ENCODE measurements around the gene ACOT11. TPM values are rescaled to one million over a fixed set of nuclear protein-coding genes. Genes with fewer than 3 reads are reported as not detected.
"Not testable (repeated sequence)": the region's sequence is repeated elsewhere in the genome, so short reads cannot be mapped to it uniquely, and the experiment has no call there.

Gene ACOT11
- total and polyA plus RNA-seq, 7 experiments from 2014 or later = 0.06 to 2.3 (median 0.87) TPM; not detected in 1

- intact Hi-C loops (cut with micrococcal nuclease) = loop anchor here in 1 of 2 donors (5.0 kb wide), 1 partner anchor 430 kb away; no protein-coding TSS in a partner anchor
- Mint-ChIP-seq H3K27ac (no peak overlapping the region), H3K9me3 (no peaks in the 10 kb centered on the region), H3K27me3 (peaks cover 23 to 50% (median 29%) of the 10 kb centered on the region in 5 donors), H3K4me1 (peaks cover 4 to 11% (median 8%) of the 10 kb centered on the region in 7 donors), H3K4me3 (no peak overlapping the region), H3K36me3 (no peaks in the 10 kb centered on the region)
- POLR2A ChIA-PET = no interaction called here
- H3K4me3 ChIP-seq (ENCODE audit: low read length) = no peak overlapping the region
- H3K9me3 ChIP-seq (ENCODE audit: control insufficient read depth in 2 of 3, low read length in 3 of 3) = no peaks in the 10 kb centered on the region
- no peaks in the 10 kb centered on the region for H3K36me3 ChIP-seq (ENCODE audit: control insufficient read depth in 2 of 3, insufficient read depth in 3 of 3, low read length in 3 of 3)
- peaks cover 0 to 9% of the 10 kb centered on the region in 2 donors for H3K4me1 ChIP-seq (ENCODE audit: control insufficient read depth in 2 of 2, insufficient read depth in 2 of 2, low read length in 2 of 2)
- DNase-seq (no peak), ATAC-seq (no peak)
- H3K27me3 ChIP-seq (ENCODE audit: control insufficient read depth in 2 of 2, insufficient read depth in 2 of 2, low read length in 2 of 2) = peaks cover 0 to 7% of the 10 kb centered on the region in 2 donors
- CTCF ChIA-PET = no interaction called here
- H3K27ac ChIP-seq (ENCODE audit: low read depth, low read length) = no peak overlapping the region
Observed at GRCh38 chr1:54501849-54502248, 46.2 kb upstream of the ACOT11 start.

- ATAC-seq (no peak), DNase-seq (no peak)
- Histone ChIP-seq H3K4me1 (ENCODE audit: control insufficient read depth in 2 of 2, insufficient read depth in 2 of 2, low read length in 2 of 2) (peaks cover 0 to 9% of the 10 kb centered on the region in 2 donors), H3K36me3 (ENCODE audit: control insufficient read depth in 2 of 3, insufficient read depth in 3 of 3, low read length in 3 of 3) (no peaks in the 10 kb centered on the region), H3K27me3 (ENCODE audit: control insufficient read depth in 2 of 2, insufficient read depth in 2 of 2, low read length in 2 of 2) (peaks cover 0 to 7% of the 10 kb centered on the region in 2 donors), H3K4me3 (ENCODE audit: low read length) (no peak overlapping the region), H3K27ac (ENCODE audit: low read depth, low read length) (no peak overlapping the region), H3K9me3 (ENCODE audit: control insufficient read depth in 2 of 3, low read length in 3 of 3) (no peaks in the 10 kb centered on the region)
- H3K27me3 Mint-ChIP-seq = peaks cover 20 to 45% (median 28%) of the 10 kb centered on the region in 5 donors
- POLR2A ChIA-PET = no interaction called here
- no peak overlapping the region for H3K4me3 Mint-ChIP-seq
- no peaks in the 10 kb centered on the region for H3K9me3 Mint-ChIP-seq
- H3K4me1 Mint-ChIP-seq = peaks cover 4 to 11% (median 8%) of the 10 kb centered on the region in 7 donors
- intact Hi-C loops (cut with micrococcal nuclease) = loop anchor here in 1 of 2 donors (5.0 kb wide), 1 partner anchor 430 kb away; no protein-coding TSS in a partner anchor
- CTCF ChIA-PET = no interaction called here
- H3K36me3 Mint-ChIP-seq = no peaks in the 10 kb centered on the region
- H3K27ac Mint-ChIP-seq = no peak overlapping the region
Observed at GRCh38 chr1:54502342-54502741, 45.7 kb upstream of the ACOT11 start.

GRCh38 chr1:54506594-54506993 is 41.4 kb upstream of the ACOT11 start:
- CTCF ChIA-PET = interaction anchor here (0.6 kb wide), 1 partner anchor 287 kb away, joined by 3 read pairs; no protein-coding TSS in a partner anchor
- peaks cover 6 to 16% (median 12%) of the 10 kb centered on the region in 5 donors for H3K27me3 Mint-ChIP-seq
- Histone ChIP-seq H3K4me1 (ENCODE audit: control insufficient read depth in 2 of 2, insufficient read depth in 2 of 2, low read length in 2 of 2) (no peaks in the 10 kb centered on the region), H3K36me3 (ENCODE audit: control insufficient read depth in 2 of 3, insufficient read depth in 3 of 3, low read length in 3 of 3) (no peaks in the 10 kb centered on the region), H3K27me3 (ENCODE audit: control insufficient read depth in 2 of 2, insufficient read depth in 2 of 2, low read length in 2 of 2) (no peaks in the 10 kb centered on the region), H3K4me3 (ENCODE audit: low read length) (no peak overlapping the region), H3K27ac (ENCODE audit: low read depth, low read length) (no peak overlapping the region), H3K9me3 (ENCODE audit: control insufficient read depth in 2 of 3, low read length in 3 of 3) (no peaks in the 10 kb centered on the region)
- intact Hi-C loops (cut with micrococcal nuclease) = no loop called here
- DNase-seq (no peak), ATAC-seq (no peak)
- H3K36me3 Mint-ChIP-seq = no peaks in the 10 kb centered on the region
- POLR2A ChIA-PET = no interaction called here
- no peaks in the 10 kb centered on the region for H3K9me3 Mint-ChIP-seq
- no peaks in the 10 kb centered on the region for H3K4me1 Mint-ChIP-seq
- peak overlapping the region in 1 of 9 donors; percentile 34 for H3K27ac Mint-ChIP-seq
- no peak overlapping the region for H3K4me3 Mint-ChIP-seq

GRCh38 chr1:54507033-54507870 is 40.8 kb upstream of the ACOT11 start:
- Mint-ChIP-seq H3K4me3 (no peak overlapping the region), H3K27me3 (peaks cover under 1 to 11% (median 6%) of the 10 kb centered on the region in 5 donors), H3K9me3 (no peaks in the 10 kb centered on the region), H3K4me1 (no peaks in the 10 kb centered on the region), H3K36me3 (no peaks in the 10 kb centered on the region), H3K27ac (peak overlapping the region in 2 of 9 donors; percentile 34 to 81)
- ATAC-seq (no peak), DNase-seq (no peak)
- intact Hi-C loops (cut with micrococcal nuclease) = no loop called here
- H3K27ac ChIP-seq (ENCODE audit: low read depth, low read length) = no peak overlapping the region
- POLR2A ChIA-PET = no interaction called here
- no peaks in the 10 kb centered on the region for H3K9me3 ChIP-seq (ENCODE audit: control insufficient read depth in 2 of 3, low read length in 3 of 3)
- H3K4me1 ChIP-seq (ENCODE audit: control insufficient read depth in 2 of 2, insufficient read depth in 2 of 2, low read length in 2 of 2) = no peaks in the 10 kb centered on the region
- no peaks in the 10 kb centered on the region for H3K27me3 ChIP-seq (ENCODE audit: control insufficient read depth in 2 of 2, insufficient read depth in 2 of 2, low read length in 2 of 2)
- CTCF ChIA-PET = no interaction called here
- H3K36me3 ChIP-seq (ENCODE audit: control insufficient read depth in 2 of 3, insufficient read depth in 3 of 3, low read length in 3 of 3) = no peaks in the 10 kb centered on the region
- H3K4me3 ChIP-seq (ENCODE audit: low read length) = no peak overlapping the region

GRCh38 chr1:54510715-54511270 is 37.2 kb upstream of the ACOT11 start:
- intact Hi-C loops (cut with micrococcal nuclease) = no loop called here
- ChIA-PET POLR2A (no interaction called here), CTCF (no interaction called here)
- no peak overlapping the region for H3K27ac ChIP-seq (ENCODE audit: low read depth, low read length)
- no peaks in the 10 kb centered on the region for H3K9me3 ChIP-seq (ENCODE audit: control insufficient read depth in 2 of 3, low read length in 3 of 3)
- Mint-ChIP-seq H3K4me3 (no peak overlapping the region), H3K27ac (no peak overlapping the region), H3K27me3 (peaks cover 0 to 8% (median 0%) of the 10 kb centered on the region in 5 donors), H3K9me3 (no peaks in the 10 kb centered on the region), H3K36me3 (no peaks in the 10 kb centered on the region), H3K4me1 (no peaks in the 10 kb centered on the region)
- H3K4me1 ChIP-seq (ENCODE audit: control insufficient read depth in 2 of 2, insufficient read depth in 2 of 2, low read length in 2 of 2) = no peaks in the 10 kb centered on the region
- no peak for DNase-seq
- ATAC-seq = no peak
- H3K27me3 ChIP-seq (ENCODE audit: control insufficient read depth in 2 of 2, insufficient read depth in 2 of 2, low read length in 2 of 2) = no peaks in the 10 kb centered on the region
- no peaks in the 10 kb centered on the region for H3K36me3 ChIP-seq (ENCODE audit: control insufficient read depth in 2 of 3, insufficient read depth in 3 of 3, low read length in 3 of 3)
- H3K4me3 ChIP-seq (ENCODE audit: low read length) = no peak overlapping the region

GRCh38 chr1:54513921-54514580 is 34.0 kb upstream of the ACOT11 start:
- CTCF ChIA-PET, ATAC-seq: not testable (repeated sequence)
- peaks cover 0 to 12% (median 0%) of the 10 kb centered on the region in 5 donors for H3K27me3 Mint-ChIP-seq

More at GRCh38 chr1:54513921-54514580, 34.0 kb upstream of the ACOT11 start:
- H3K9me3 Mint-ChIP-seq; H3K9me3 ChIP-seq (ENCODE audit: control insufficient read depth in 2 of 3, low read length in 3 of 3); H3K27ac ChIP-seq (ENCODE audit: low read depth, low read length); H3K4me3 ChIP-seq (ENCODE audit: low read length); H3K27ac Mint-ChIP-seq; H3K4me1 ChIP-seq (ENCODE audit: control insufficient read depth in 2 of 2, insufficient read depth in 2 of 2, low read length in 2 of 2); DNase-seq; intact Hi-C loops (cut with micrococcal nuclease); POLR2A ChIA-PET; H3K4me3 Mint-ChIP-seq; H3K36me3 Mint-ChIP-seq; H3K4me1 Mint-ChIP-seq; H3K36me3 ChIP-seq (ENCODE audit: control insufficient read depth in 2 of 3, insufficient read depth in 3 of 3, low read length in 3 of 3); H3K27me3 ChIP-seq (ENCODE audit: control insufficient read depth in 2 of 2, insufficient read depth in 2 of 2, low read length in 2 of 2): not testable (repeated sequence)

Measured in naive thymus-derived CD4-positive, alpha-beta T cell (primary cell).